GM20000 (cell line): Measurements from ENCODE around the gene AFG1L.
"Not testable (repeated sequence)": the region's sequence is repeated elsewhere in the genome, so short reads cannot be mapped to it uniquely, and the experiment has no call there.

ENCODE experiments used
- DNase-seq: peaks from one replicate; pipeline ENCODE4 v3.0.0; 2012; ENCODE audit warnings: low spot score
- CTCF ChIP-seq: IDR thresholded peaks from 2 replicates; pipeline ENCODE4 v1.5.1; 2012; ENCODE audit warnings: mild to moderate bottlenecking, control low read depth; ENCODE audit errors: extremely low read depth, missing control alignments

Gene AFG1L

GRCh38 chr6:108293527-108294296 lies 1.1 kb upstream of the AFG1L start:
- DNase-seq, result no peak
- TF ChIP-seq CTCF, result no peak

- no peak for TF ChIP-seq CTCF
- DNase-seq, result no peak
Measured at GRCh38 chr6:108294297-108294726, 542 bp upstream of the AFG1L start.

GRCh38 chr6:108295676-108296075 lies 822 bp downstream of the AFG1L start:
- no peak for TF ChIP-seq CTCF
- DNase-seq, result no peak

GRCh38 chr6:108302386-108302785 lies 7.5 kb downstream of the AFG1L start:
- no peak for TF ChIP-seq CTCF
- no peak for DNase-seq

- no peak for DNase-seq
- no peak for TF ChIP-seq CTCF
Measured at GRCh38 chr6:108304646-108305045, 9.8 kb downstream of the AFG1L start.

GRCh38 chr6:108308641-108309040 lies 13.8 kb downstream of the AFG1L start:
- DNase-seq, result not testable (repeated sequence)

GRCh38 chr6:108309844-108310243 lies 15.0 kb downstream of the AFG1L start:
- TF ChIP-seq CTCF, result no peak
- no peak for DNase-seq

- no peak for DNase-seq
- TF ChIP-seq CTCF, result no peak
Measured at GRCh38 chr6:108312605-108313004, 17.8 kb downstream of the AFG1L start.
